Mesothelial cell of epicardium (in vitro differentiated cells): ENCODE results near the gene FAM151B. TPM values are rescaled to one million over a fixed set of nuclear protein-coding genes. Genes with fewer than 3 reads are reported as not detected.
"Not testable (repeated sequence)": the region's sequence is repeated elsewhere in the genome, so short reads cannot be mapped to it uniquely, and the experiment has no call there.

ENCODE experiments used
- DNase-seq, 2 experiments: peaks; one replicate each; pipeline ENCODE4 v3.0.0; 2021; ENCODE audit warnings: low spot score in 2 of 2; ENCODE audit not compliant: unreplicated experiment in 2 of 2
- H3K27ac Mint-ChIP-seq: 2 replicates; pipeline ENCODE4 v1.8.0; 2021; ENCODE audit warnings: mixed read lengths
- H3K27me3 Mint-ChIP-seq: 2 replicates; pipeline ENCODE4 v1.8.0; 2021; ENCODE audit warnings: low read depth, mixed read lengths
- H3K36me3 Mint-ChIP-seq: 2 replicates; pipeline ENCODE4 v1.8.0; 2021; ENCODE audit warnings: mixed read lengths
- H3K4me1 Mint-ChIP-seq: 2 replicates; pipeline ENCODE4 v1.8.0; 2021; ENCODE audit warnings: mixed read lengths
- H3K4me3 Mint-ChIP-seq: 2 replicates; pipeline ENCODE4 v1.8.0; 2021; ENCODE audit warnings: mild to moderate bottlenecking, moderate library complexity, mixed read lengths
- H3K9me3 Mint-ChIP-seq: 2 replicates; pipeline ENCODE4 v1.8.0; 2021; ENCODE audit warnings: mixed read lengths
- total RNA-seq: library from RNA; stranded (reverse); gene quantifications from 3 replicates; pipeline ENCODE4 v1.2.1, GENCODE V29; 2021
- TF ChIP-seq, protein P1 (sequence below): fragments of 200-600 bp; sonication (generic); IDR thresholded peaks from one replicate; pipeline ENCODE4 v1.5.0; 2021; ENCODE audit warnings: antibody characterized with exemption; ENCODE audit not compliant: unreplicated experiment

The FAM151B gene
- total RNA-seq, 1 donor from 2014 or later: 1.5 TPM

DNA sequence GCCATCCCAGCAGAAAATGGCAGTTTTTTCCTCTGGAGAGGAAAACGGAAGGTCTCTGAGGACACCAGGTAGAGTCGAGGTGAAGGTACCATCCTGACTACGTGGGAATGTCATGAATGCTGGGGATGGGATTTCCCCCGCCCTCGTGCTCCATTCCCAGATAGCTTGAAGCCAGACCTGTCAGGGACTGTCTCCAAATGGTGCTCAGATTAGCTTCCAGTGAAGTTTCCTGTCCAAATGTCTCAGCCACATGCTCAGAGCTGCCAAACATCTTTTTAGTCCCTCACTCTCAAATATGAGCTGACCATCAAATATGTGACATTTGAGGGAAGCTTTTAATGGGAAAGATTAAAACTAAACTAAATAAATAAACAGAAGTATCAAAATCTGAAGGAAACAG lies 89.8 kb downstream of the FAM151B start:
- DNase-seq: no peak
- H3K9me3 Mint-ChIP-seq: peaks cover 6% of the 10 kb centered on the region
- H3K36me3 Mint-ChIP-seq: no peaks in the 10 kb centered on the region
- TF ChIP-seq, protein P1, sequence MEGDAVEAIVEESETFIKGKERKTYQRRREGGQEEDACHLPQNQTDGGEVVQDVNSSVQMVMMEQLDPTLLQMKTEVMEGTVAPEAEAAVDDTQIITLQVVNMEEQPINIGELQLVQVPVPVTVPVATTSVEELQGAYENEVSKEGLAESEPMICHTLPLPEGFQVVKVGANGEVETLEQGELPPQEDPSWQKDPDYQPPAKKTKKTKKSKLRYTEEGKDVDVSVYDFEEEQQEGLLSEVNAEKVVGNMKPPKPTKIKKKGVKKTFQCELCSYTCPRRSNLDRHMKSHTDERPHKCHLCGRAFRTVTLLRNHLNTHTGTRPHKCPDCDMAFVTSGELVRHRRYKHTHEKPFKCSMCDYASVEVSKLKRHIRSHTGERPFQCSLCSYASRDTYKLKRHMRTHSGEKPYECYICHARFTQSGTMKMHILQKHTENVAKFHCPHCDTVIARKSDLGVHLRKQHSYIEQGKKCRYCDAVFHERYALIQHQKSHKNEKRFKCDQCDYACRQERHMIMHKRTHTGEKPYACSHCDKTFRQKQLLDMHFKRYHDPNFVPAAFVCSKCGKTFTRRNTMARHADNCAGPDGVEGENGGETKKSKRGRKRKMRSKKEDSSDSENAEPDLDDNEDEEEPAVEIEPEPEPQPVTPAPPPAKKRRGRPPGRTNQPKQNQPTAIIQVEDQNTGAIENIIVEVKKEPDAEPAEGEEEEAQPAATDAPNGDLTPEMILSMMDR: no peak
- H3K4me3 Mint-ChIP-seq: no peak overlapping the region
- H3K27me3 Mint-ChIP-seq: peaks cover 57% of the 10 kb centered on the region
- H3K4me1 Mint-ChIP-seq: no peaks in the 10 kb centered on the region
- H3K27ac Mint-ChIP-seq: no peak overlapping the region

- DNase-seq: no peak
- Mint-ChIP-seq H3K27me3 (peaks cover 45% of the 10 kb centered on the region), H3K4me3 (no peak overlapping the region), H3K9me3 (peaks cover 4% of the 10 kb centered on the region), H3K4me1 (no peaks in the 10 kb centered on the region), H3K36me3 (no peaks in the 10 kb centered on the region), H3K27ac (no peak overlapping the region)
- TF ChIP-seq, protein P1: no peak
These were observed 91.2 kb downstream of the FAM151B start for GRCh38 chr5:80579050-80579449.

DNA sequence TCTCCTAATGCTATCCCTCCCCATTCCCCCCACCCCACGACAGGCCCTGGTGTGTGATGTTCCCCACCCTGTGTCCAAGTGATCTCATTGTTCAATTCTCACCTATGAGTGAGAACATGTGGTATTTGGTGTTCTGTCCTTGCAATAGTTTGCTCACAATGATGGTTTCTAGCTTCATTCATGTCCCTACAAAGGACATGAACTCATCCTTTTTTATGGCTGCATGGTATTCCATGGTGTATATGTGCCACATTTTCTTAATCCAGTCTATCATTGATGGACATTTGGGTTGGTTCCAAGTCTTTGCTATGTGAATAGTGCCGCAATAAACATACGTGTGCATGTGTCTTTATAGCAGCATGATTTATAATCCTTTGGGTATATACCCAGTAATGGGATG lies 92.4 kb downstream of the FAM151B start:
- H3K9me3 Mint-ChIP-seq, DNase-seq, H3K4me1 Mint-ChIP-seq, H3K36me3 Mint-ChIP-seq, H3K27ac Mint-ChIP-seq, H3K4me3 Mint-ChIP-seq: not testable (repeated sequence)
- H3K27me3 Mint-ChIP-seq: peaks cover 35% of the 10 kb centered on the region

DNA sequence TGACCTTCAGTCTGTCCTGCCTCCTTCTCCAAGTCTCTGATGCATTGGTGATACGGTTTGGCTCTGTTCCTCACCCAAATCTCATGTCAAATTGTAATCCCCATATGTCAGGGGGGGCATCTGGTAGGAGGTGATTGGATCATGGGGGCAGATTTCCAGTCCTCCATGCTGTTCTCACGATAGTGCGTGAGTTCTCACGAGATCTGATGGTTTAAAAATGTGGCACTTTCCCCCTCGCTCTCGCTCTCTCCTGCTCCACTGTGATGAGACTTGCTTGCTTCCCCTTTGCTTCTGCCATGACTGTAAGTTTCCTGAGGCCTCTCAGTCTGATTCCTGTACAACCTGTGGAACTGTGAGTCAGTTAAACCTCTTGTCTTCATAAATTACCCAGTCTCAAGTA lies 96.9 kb downstream of the FAM151B start:
- Mint-ChIP-seq H3K4me1 (no peaks in the 10 kb centered on the region), H3K4me3 (no peak overlapping the region), H3K36me3 (no peaks in the 10 kb centered on the region), H3K27me3 (peaks cover 1% of the 10 kb centered on the region), H3K9me3 (peaks cover 1% of the 10 kb centered on the region), H3K27ac (no peak overlapping the region)
- DNase-seq: no peak
- TF ChIP-seq, protein P1: no peak

DNA sequence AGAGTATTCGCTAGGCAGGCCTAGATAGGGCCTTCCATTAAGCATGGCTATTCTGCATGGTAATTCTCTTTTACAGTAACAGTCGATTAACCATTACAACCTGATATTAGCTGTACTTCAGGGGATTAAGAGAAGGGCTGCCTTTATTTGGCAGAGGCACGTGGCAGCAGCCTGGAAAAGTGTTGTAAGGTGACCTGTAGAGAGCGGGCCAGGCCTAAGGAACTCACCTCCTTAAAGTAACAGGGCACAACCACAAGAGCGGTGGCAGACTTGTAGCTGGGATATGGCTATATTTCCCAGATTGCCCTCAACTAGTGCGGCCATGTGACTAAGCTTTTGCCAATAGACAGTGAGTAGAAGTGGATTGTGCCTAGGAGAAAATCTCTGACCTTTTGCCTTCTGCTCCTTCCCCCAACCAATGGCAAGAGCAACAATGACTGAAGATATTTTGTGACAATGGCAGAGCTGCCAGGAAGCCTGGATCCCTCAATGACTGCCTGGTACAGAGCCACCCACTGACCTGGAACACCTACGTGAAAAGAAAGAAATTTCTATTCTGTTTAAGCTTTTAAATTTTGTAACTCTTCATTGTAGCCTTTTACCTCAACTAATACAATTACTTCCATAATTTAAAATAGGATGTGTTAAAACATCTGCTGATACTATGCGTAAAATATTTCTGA lies 101.1 kb downstream of the FAM151B start:
- Mint-ChIP-seq H3K4me1 (no peaks in the 10 kb centered on the region), H3K27ac (no peak overlapping the region), H3K36me3 (no peaks in the 10 kb centered on the region), H3K4me3 (no peak overlapping the region), H3K27me3 (no peaks in the 10 kb centered on the region), H3K9me3 (no peaks in the 10 kb centered on the region)
- DNase-seq: no peak
- TF ChIP-seq, protein P1: no peak

GRCh38 chr5:80590766-80591165 lies 102.9 kb downstream of the FAM151B start:
- TF ChIP-seq, protein P1: no peak
- Mint-ChIP-seq H3K27me3 (no peaks in the 10 kb centered on the region), H3K36me3 (no peaks in the 10 kb centered on the region), H3K4me3 (no peak overlapping the region), H3K9me3 (no peaks in the 10 kb centered on the region), H3K27ac (no peak overlapping the region), H3K4me1 (no peaks in the 10 kb centered on the region)
- no peak for DNase-seq
